Fibroblast of lung (primary cell): ENCODE measurements around the gene RUNX1. TPM values are rescaled to one million over a fixed set of nuclear protein-coding genes. Genes with fewer than 3 reads are reported as not detected.

Experiments
- DNase-seq, 2 donors: peaks; one replicate each; pipeline versions ENCODE4 v3.0.0 to v3.0.0-alpha.2; 2010; ENCODE audit warnings: low read depth in 2 of 2
- H2AFZ ChIP-seq: 2 replicates; pipeline ENCODE4 v1.5.1; 2012; ENCODE audit warnings: low read length, control low read depth, inconsistent platforms
- H3K27ac ChIP-seq: 2 replicates; pipeline ENCODE4 v1.5.1; 2011; ENCODE audit warnings: low read length, control low read depth; ENCODE audit not compliant: insufficient read depth
- H3K27me3 ChIP-seq: 2 replicates; pipeline ENCODE4 v1.5.1; 2011; ENCODE audit warnings: mild to moderate bottlenecking, low read length; ENCODE audit not compliant: control insufficient read depth, insufficient read depth
- H3K36me3 ChIP-seq: 2 replicates; pipeline ENCODE4 v1.5.1; 2011; ENCODE audit warnings: low read length; ENCODE audit not compliant: control insufficient read depth, insufficient read depth
- H3K4me1 ChIP-seq: 2 replicates; pipeline ENCODE4 v1.5.1; 2011; ENCODE audit warnings: low read length; ENCODE audit not compliant: control insufficient read depth, insufficient read depth; ENCODE audit errors: extremely low read depth
- H3K4me2 ChIP-seq: 2 replicates; pipeline ENCODE4 v1.5.1; 2011; ENCODE audit warnings: low read length, control low read depth; ENCODE audit not compliant: insufficient read depth; ENCODE audit errors: extremely low read depth
- H3K4me3 ChIP-seq, 4 experiments: fragments of 200-600 bp in 1 of 4; sonication (generic) in 1 of 4; replicated peaks in 1 of 4; 2 replicates each; pipeline ENCODE4 v1.5.1; 2011 to 2016; ENCODE audit warnings: low read length in 4 of 4, low read depth in 3 of 4, mild to moderate bottlenecking in 3 of 4, control low read depth in 2 of 4, inconsistent platforms in 1 of 4, mixed read lengths in 1 of 4; ENCODE audit not compliant: insufficient read depth in 1 of 4; ENCODE audit errors: control extremely low read depth in 1 of 4
- H3K79me2 ChIP-seq: 2 replicates; pipeline ENCODE4 v1.5.1; 2012; ENCODE audit warnings: mild to moderate bottlenecking, low read length, inconsistent platforms; ENCODE audit not compliant: control insufficient read depth, insufficient read depth
- H3K9ac ChIP-seq: 2 replicates; pipeline ENCODE4 v1.5.1; 2011; ENCODE audit warnings: mild to moderate bottlenecking, low read length, control low read depth; ENCODE audit not compliant: insufficient read depth
- H3K9me3 ChIP-seq: 2 replicates; pipeline ENCODE4 v1.5.1; 2012; ENCODE audit warnings: low read depth, low read length; ENCODE audit not compliant: control insufficient read depth, insufficient read depth
- H4K20me1 ChIP-seq: 2 replicates; pipeline ENCODE4 v1.5.1; 2011; ENCODE audit warnings: low read length; ENCODE audit not compliant: control insufficient read depth, insufficient read depth; ENCODE audit errors: extremely low read depth
- EZH2 ChIP-seq: IDR thresholded peaks from 2 replicates; pipeline ENCODE4 v1.5.1; 2012; ENCODE audit warnings: low read length, control low read depth, mild to moderate bottlenecking; ENCODE audit errors: missing control alignments
- polyA plus RNA-seq, 2 donors: library from polyadenylated mRNA; depleted of rRNA in 1 of 2; stranded (reverse) in 1 of 2; unstranded in 1 of 2; fragments of >200 nt; gene quantifications; 2 replicates each; pipeline ENCODE4 v1.2.1, GENCODE V29; 2011 to 2012; ENCODE audit warnings: missing spikeins in 1 of 2
- total RNA-seq: library from RNA; depleted of rRNA; stranded (reverse); fragments of >200 nt; gene quantifications from 2 replicates; pipeline ENCODE4 v1.2.1, GENCODE V29; 2014
- TF ChIP-seq, protein P1 (sequence below), 2 donors: IDR thresholded peaks in 1 of 2; conservative IDR thresholded peaks in 1 of 2; 1 replicate in 1 of 2; 2 replicates in 1 of 2; pipeline ENCODE4 v1.5.1; 2011 to 2012; ENCODE audit warnings: low read length in 2 of 2, control low read depth in 1 of 2, inconsistent platforms in 1 of 2, low read depth in 1 of 2, mild to moderate bottlenecking in 1 of 2

RUNX1 gene
- total and polyA plus RNA-seq, 2 donors (not counting 1 experiment from before 2014, with no cell fraction given): 23.1 to 41.6 TPM

DNA sequence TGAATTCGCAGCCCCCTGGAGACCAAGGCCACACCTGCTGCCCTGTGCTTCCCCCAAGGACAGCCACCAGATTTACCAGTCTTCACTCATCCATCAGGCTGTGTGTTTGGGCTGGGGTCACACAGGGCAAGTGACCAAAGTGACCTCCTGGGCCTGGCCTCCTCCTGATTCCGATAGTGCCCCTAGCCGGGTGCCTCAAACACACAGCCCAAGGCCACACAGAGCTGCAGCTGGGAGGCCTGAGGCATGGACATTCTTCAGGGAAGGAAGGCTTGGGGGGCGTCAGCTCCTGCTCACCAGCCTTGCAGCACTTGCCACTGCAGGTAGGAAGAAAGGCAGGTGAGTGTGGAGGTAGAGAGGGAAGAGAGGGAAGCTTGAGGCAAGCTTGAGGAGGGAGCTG is 181.3 kb downstream of the RUNX1 start:
- no peak overlapping the region for H3K27ac ChIP-seq
- peaks cover 5% of the 10 kb centered on the region for H4K20me1 ChIP-seq
- peaks cover 18% of the 10 kb centered on the region for H3K4me1 ChIP-seq
- no peak for TF ChIP-seq EZH2
- H2AFZ ChIP-seq: no peak overlapping the region
- H3K4me2 ChIP-seq: no peak overlapping the region
- no peaks in the 10 kb centered on the region for H3K9me3 ChIP-seq
- peaks cover 96% of the 10 kb centered on the region for H3K79me2 ChIP-seq
- no peak overlapping the region for H3K4me3 ChIP-seq
- no peak overlapping the region for H3K9ac ChIP-seq
- DNase-seq: no peak
- H3K27me3 ChIP-seq: no peaks in the 10 kb centered on the region
- peaks cover 43% of the 10 kb centered on the region for H3K36me3 ChIP-seq

DNA sequence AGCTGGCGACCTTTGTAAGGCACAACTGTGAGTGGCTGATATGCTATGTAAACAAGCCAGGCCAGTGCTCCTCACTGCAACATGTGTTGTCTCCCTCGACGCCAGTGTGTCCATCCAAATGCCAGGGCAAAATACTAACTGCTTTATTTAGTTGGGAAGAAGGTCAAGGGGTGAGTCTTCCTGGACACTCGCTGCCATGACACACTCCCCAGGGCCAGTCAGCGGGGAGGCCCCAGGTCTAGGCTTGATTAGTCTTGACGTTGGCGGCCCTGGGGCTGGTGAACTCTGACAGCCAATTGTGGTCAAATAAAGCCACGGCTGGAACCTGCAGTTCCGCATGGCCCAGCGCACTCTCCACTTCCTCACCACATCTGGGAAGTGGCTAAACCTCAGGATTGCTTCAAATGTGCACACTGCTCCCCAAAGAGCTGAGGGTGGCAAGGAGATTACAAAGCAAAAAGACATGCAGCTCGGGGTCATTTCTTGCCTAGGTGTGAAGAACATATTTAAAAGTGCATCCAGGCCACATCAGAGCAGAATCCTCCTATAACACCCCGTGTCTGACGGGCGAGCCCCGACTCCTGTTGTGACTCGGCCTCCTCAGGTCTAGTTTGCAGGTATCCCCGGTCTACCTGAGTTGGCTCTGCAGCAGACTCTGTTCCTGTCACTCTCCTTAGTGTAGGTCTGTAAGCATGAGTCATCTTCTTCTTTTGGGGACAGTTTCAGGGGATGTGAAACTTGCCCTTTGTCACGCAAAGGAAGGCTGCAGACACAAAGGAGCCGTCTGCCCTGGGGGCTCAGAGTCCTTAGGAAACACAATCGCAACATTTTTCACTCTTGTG is 183.5 kb downstream of the RUNX1 start:
- H3K9me3 ChIP-seq: no peaks in the 10 kb centered on the region
- H3K9ac ChIP-seq: no peak overlapping the region
- no peak overlapping the region for H3K4me3 ChIP-seq
- peaks cover 49% of the 10 kb centered on the region for H3K36me3 ChIP-seq
- H3K4me2 ChIP-seq: no peak overlapping the region
- peaks cover 5% of the 10 kb centered on the region for H4K20me1 ChIP-seq
- no peaks in the 10 kb centered on the region for H3K27me3 ChIP-seq
- H2AFZ ChIP-seq: no peak overlapping the region
- H3K79me2 ChIP-seq: peaks cover 96% of the 10 kb centered on the region
- peak; percentile 61 to 78 for DNase-seq
- H3K4me1 ChIP-seq: peaks cover 18% of the 10 kb centered on the region
- TF ChIP-seq, protein P1, sequence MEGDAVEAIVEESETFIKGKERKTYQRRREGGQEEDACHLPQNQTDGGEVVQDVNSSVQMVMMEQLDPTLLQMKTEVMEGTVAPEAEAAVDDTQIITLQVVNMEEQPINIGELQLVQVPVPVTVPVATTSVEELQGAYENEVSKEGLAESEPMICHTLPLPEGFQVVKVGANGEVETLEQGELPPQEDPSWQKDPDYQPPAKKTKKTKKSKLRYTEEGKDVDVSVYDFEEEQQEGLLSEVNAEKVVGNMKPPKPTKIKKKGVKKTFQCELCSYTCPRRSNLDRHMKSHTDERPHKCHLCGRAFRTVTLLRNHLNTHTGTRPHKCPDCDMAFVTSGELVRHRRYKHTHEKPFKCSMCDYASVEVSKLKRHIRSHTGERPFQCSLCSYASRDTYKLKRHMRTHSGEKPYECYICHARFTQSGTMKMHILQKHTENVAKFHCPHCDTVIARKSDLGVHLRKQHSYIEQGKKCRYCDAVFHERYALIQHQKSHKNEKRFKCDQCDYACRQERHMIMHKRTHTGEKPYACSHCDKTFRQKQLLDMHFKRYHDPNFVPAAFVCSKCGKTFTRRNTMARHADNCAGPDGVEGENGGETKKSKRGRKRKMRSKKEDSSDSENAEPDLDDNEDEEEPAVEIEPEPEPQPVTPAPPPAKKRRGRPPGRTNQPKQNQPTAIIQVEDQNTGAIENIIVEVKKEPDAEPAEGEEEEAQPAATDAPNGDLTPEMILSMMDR (conservative IDR thresholded peaks at IDR 0.05 in 1 of 2, IDR thresholded peaks at IDR 0.05 in 1 of 2; ENCODE audit: low read depth in 1 of 2, low read length in 2 of 2): no peak
- no peak for TF ChIP-seq EZH2
- peak overlapping the region; percentile 43 for H3K27ac ChIP-seq

DNA sequence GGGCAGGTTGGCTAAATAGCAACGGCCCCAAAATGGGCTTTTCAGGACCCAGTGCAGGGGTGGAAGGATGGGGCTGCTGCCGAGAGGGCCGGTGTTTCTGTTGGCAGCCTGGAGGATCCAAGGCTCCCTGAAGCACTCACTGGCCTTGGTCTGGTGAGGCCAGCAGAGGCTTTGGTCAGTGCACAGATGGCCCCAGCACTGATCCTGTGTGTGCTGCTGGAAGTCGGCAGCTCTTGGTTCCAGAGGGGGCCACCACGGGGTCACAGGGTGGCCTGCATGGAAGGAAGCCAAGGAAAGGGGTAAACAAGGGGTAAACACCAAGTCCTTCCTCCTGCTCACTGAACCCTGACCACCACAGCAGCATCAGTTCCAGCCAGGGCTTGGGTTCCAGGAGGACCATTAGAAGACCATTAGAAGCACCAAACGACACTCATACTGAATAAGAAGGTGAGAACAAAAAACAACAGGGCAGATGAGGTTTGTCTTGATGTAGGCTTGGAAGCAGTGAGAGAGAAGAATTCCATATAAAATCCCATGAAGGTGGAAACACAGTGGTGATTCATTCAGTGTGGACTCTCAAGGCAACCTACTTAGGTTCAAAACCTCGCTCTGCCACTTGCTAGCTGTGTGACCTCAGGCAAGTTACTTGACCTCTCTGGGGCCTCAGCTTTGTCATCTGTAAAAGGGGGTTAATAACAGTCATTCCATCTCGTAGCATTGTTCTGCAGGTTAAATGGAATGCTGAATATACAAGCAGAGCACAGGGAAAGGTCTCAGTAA is 184.5 kb downstream of the RUNX1 start:
- Histone ChIP-seq H3K36me3 (peaks cover 44% of the 10 kb centered on the region), H3K4me2 (no peak overlapping the region), H3K79me2 (peaks cover 95% of the 10 kb centered on the region), H3K27ac (peak overlapping the region; percentile 37), H3K9me3 (no peaks in the 10 kb centered on the region), H3K27me3 (no peaks in the 10 kb centered on the region), H2AFZ (no peak overlapping the region), H3K4me3 (no peak overlapping the region), H3K9ac (no peak overlapping the region), H4K20me1 (peaks cover 5% of the 10 kb centered on the region), H3K4me1 (peaks cover 15% of the 10 kb centered on the region)
- DNase-seq: no peak
- TF ChIP-seq, protein P1 (conservative IDR thresholded peaks at IDR 0.05 in 1 of 2, IDR thresholded peaks at IDR 0.05 in 1 of 2; ENCODE audit: low read depth in 1 of 2, low read length in 2 of 2): no peak
- TF ChIP-seq EZH2: no peak
